Tibial artery (tissue), 4 donors: Measurements from ENCODE around the gene PCSK9.

Experiments
- DNase-seq, 2 donors: peaks; one replicate each; pipeline ENCODE4 v3.0.0-alpha.2; 2019
- H3K27ac ChIP-seq, 2 donors: fragments of 200-600 bp; sonication (generic) in 1 of 2; 1 replicate in 1 of 2; 2 replicates in 1 of 2; pipeline ENCODE4 v1.5.1; 2018 to 2019; ENCODE audit warnings: mild to moderate bottlenecking in 1 of 2
- H3K27me3 ChIP-seq, 2 donors: fragments of 200-600 bp; sonication (generic) in 1 of 2; one replicate each; pipeline versions ENCODE4 v1.5.1 to v1.6.0; 2016 to 2019
- H3K36me3 ChIP-seq, 3 donors: fragments of 200-600 bp; sonication (generic) in 2 of 3; one replicate each; pipeline ENCODE4 v1.5.1; 2016 to 2019; ENCODE audit warnings: mild to moderate bottlenecking in 2 of 3
- H3K4me1 ChIP-seq, 4 donors: fragments of 200-600 bp; sonication (generic) in 2 of 4; 1 replicate in 3 of 4; 2 replicates in 1 of 4; pipeline ENCODE4 v1.5.1; 2016 to 2019
- H3K4me3 ChIP-seq, 2 donors: fragments of 200-600 bp; sonication (generic) in 1 of 2; 1 replicate in 1 of 2; 2 replicates in 1 of 2; pipeline ENCODE4 v1.5.1; 2018 to 2019; ENCODE audit warnings: mild to moderate bottlenecking in 2 of 2
- H3K9me3 ChIP-seq, 3 donors: fragments of 200-600 bp; sonication (generic) in 1 of 3; one replicate each; pipeline ENCODE4 v1.5.1; 2016 to 2019
- CTCF ChIP-seq, 2 experiments: fragments of 200-600 bp in 1 of 2; fragments of 450-650 bp in 1 of 2; IDR thresholded peaks; one replicate each; pipeline ENCODE4 v1.5.1; 2017 to 2019; ENCODE audit warnings: antibody characterized with exemption in 2 of 2, mild to moderate bottlenecking in 1 of 2, moderate library complexity in 1 of 2
- intact Hi-C: fragments of 100-400 bp; cut with DNase I; formaldehyde crosslinking; loops from one replicate; pipeline ENCODE4 v1.15.0; 2023; ENCODE audit warnings: low total_unique reads

Gene PCSK9

GRCh38 chr1:55050283-55050682, 10.9 kb downstream of the PCSK9 start:
- intact Hi-C loops: no loop called here
- Histone ChIP-seq H3K4me1 (no peaks in the 10 kb centered on the region), H3K9me3 (no peaks in the 10 kb centered on the region), H3K36me3 (no peaks in the 10 kb centered on the region), H3K27ac (no peak overlapping the region), H3K4me3 (no peak overlapping the region), H3K27me3 (no peaks in the 10 kb centered on the region)
- no peak for TF ChIP-seq CTCF (IDR thresholded peaks at IDR 0.05)
- peak in 1 of 2 donors; percentile 49 for DNase-seq

GRCh38 chr1:55051169-55051568, 11.8 kb downstream of the PCSK9 start:
- H3K4me1 ChIP-seq: no peaks in the 10 kb centered on the region
- intact Hi-C loops: no loop called here
- TF ChIP-seq CTCF (IDR thresholded peaks at IDR 0.05): no peak
- no peaks in the 10 kb centered on the region for H3K9me3 ChIP-seq
- H3K4me3 ChIP-seq: no peak overlapping the region
- peak in 1 of 2 donors; percentile 48 for DNase-seq
- no peak overlapping the region for H3K27ac ChIP-seq
- no peaks in the 10 kb centered on the region for H3K36me3 ChIP-seq
- no peaks in the 10 kb centered on the region for H3K27me3 ChIP-seq

- no peaks in the 10 kb centered on the region for H3K36me3 ChIP-seq
- no peaks in the 10 kb centered on the region for H3K9me3 ChIP-seq
- H3K4me1 ChIP-seq: no peaks in the 10 kb centered on the region
- H3K27ac ChIP-seq: no peak overlapping the region
- no peak for DNase-seq
- intact Hi-C loops: no loop called here
- no peaks in the 10 kb centered on the region for H3K27me3 ChIP-seq
- H3K4me3 ChIP-seq: no peak overlapping the region
- TF ChIP-seq CTCF (IDR thresholded peaks at IDR 0.05): no peak
Observed at GRCh38 chr1:55051621-55052020, 12.3 kb downstream of the PCSK9 start.

- intact Hi-C loops: no loop called here
- no peak overlapping the region for H3K27ac ChIP-seq
- H3K4me3 ChIP-seq: no peak overlapping the region
- H3K4me1 ChIP-seq: no peaks in the 10 kb centered on the region
- no peaks in the 10 kb centered on the region for H3K36me3 ChIP-seq
- no peaks in the 10 kb centered on the region for H3K27me3 ChIP-seq
- H3K9me3 ChIP-seq: no peaks in the 10 kb centered on the region
- peak in 1 of 2 donors; percentile 63 for DNase-seq
- TF ChIP-seq CTCF (IDR thresholded peaks at IDR 0.05): no peak
Observed at GRCh38 chr1:55052221-55053142, 13.1 kb downstream of the PCSK9 start.

GRCh38 chr1:55053265-55053954, 14.1 kb downstream of the PCSK9 start:
- intact Hi-C loops: no loop called here

More at GRCh38 chr1:55053265-55053954, 14.1 kb downstream of the PCSK9 start:
- Histone ChIP-seq H3K4me3 (no peak overlapping the region), H3K27me3 (no peaks in the 10 kb centered on the region), H3K36me3 (no peaks in the 10 kb centered on the region), H3K4me1 (no peaks in the 10 kb centered on the region), H3K9me3 (no peaks in the 10 kb centered on the region), H3K27ac (no peak overlapping the region)
- no peak for TF ChIP-seq CTCF (IDR thresholded peaks at IDR 0.05)
- peak in 1 of 2 donors; percentile 64 for DNase-seq
